Panc1 (cell line): ENCODE results near the gene MYH7B. TPM values are rescaled to one million over a fixed set of nuclear protein-coding genes. Genes with fewer than 3 reads are reported as not detected.

Source experiments
- ATAC-seq: fragments of 200-7000 bp; cut with Tn5 transposase; 2 replicates; pipeline ENCODE4 v1.9.1; 2020; ENCODE audit warnings: mild to moderate bottlenecking, moderate library complexity
- BruUV-seq: library from RNA; stranded (reverse); fragments of 400-500 nt; replicated peaks from 2 replicates; lab custom pipeline; 2021; lab: Mats Ljungman, UMichigan
- CTCF ChIA-PET: fragments of 300-600 bp; sonication (Branson Sonifier 250); formaldehyde crosslinking; loops from one replicate; lab custom pipeline; 2022; ENCODE audit warnings: antibody characterized with exemption; lab: Charles Lee
- POLR2A ChIA-PET: fragments of 300-600 bp; sonication (Branson Sonifier 250); formaldehyde crosslinking; loops from one replicate; lab custom pipeline; 2022; ENCODE audit warnings: antibody characterized with exemption; lab: Charles Lee
- DNase-seq: peaks from one replicate; pipeline ENCODE4 v3.0.0-alpha.2; 2010; ENCODE audit warnings: low read depth, low spot score
- H3K27ac ChIP-seq: 2 replicates; pipeline ENCODE4 v1.5.1; 2011; ENCODE audit warnings: mild to moderate bottlenecking, low read length, inconsistent platforms
- H3K27me3 ChIP-seq: fragments of 200-500 bp; sonication (Bioruptor generic); 2 replicates; pipeline ENCODE4 v1.6.0; 2014; ENCODE audit warnings: low read length, inconsistent platforms; ENCODE audit not compliant: control insufficient read depth, insufficient read depth
- H3K36me3 ChIP-seq: fragments of 200-500 bp; sonication (Bioruptor generic); 2 replicates; pipeline ENCODE4 v1.5.1; 2014; ENCODE audit warnings: inconsistent platforms, mild to moderate bottlenecking, low read length, moderate library complexity; ENCODE audit not compliant: control insufficient read depth, insufficient read depth
- H3K4me1 ChIP-seq: 2 replicates; pipeline ENCODE4 v1.5.1; 2011; ENCODE audit warnings: inconsistent platforms, mild to moderate bottlenecking, low read length, moderate library complexity; ENCODE audit not compliant: control insufficient read depth, insufficient read depth
- H3K4me3 ChIP-seq, 2 experiments: 2 replicates each; pipeline ENCODE4 v1.5.1; 2011 to 2012; ENCODE audit warnings: low read depth in 2 of 2, low read length in 2 of 2, mild to moderate bottlenecking in 2 of 2, inconsistent platforms in 1 of 2, moderate library complexity in 1 of 2
- H3K9me3 ChIP-seq: fragments of 200-500 bp; sonication (Bioruptor generic); 2 replicates; pipeline ENCODE4 v1.5.1; 2014; ENCODE audit warnings: low read depth, mild to moderate bottlenecking, inconsistent platforms, low read length, moderate library complexity; ENCODE audit not compliant: control insufficient read depth, insufficient read depth
- POLR2AphosphoS5 ChIP-seq: IDR thresholded peaks from 2 replicates; pipeline ENCODE4 v1.6.1; 2012; ENCODE audit warnings: mild to moderate bottlenecking, low read depth, low read length, moderate library complexity
- SIN3A ChIP-seq: IDR thresholded peaks from 2 replicates; pipeline ENCODE4 v1.6.1; 2012; ENCODE audit warnings: low read depth, mild to moderate bottlenecking, low read length, moderate library complexity, borderline replicate concordance; ENCODE audit not compliant: insufficient read depth
- TCF7L2 ChIP-seq: IDR thresholded peaks from 2 replicates; pipeline ENCODE4 v1.6.1; 2011; ENCODE audit warnings: mild to moderate bottlenecking, low read depth, low read length, inconsistent platforms
- in situ Hi-C: cut with HindIII; loops from 2 replicates; pipeline ENCODE4 v1.10.0; 2016; ENCODE audit warnings: low sequenced_read_pairs, low pct_unique_long_range_greater_than_20kb
- intact Hi-C: fragments of 100-400 bp; cut with micrococcal nuclease; formaldehyde crosslinking; loops from one replicate; pipeline ENCODE4 v1.10.0; 2022; ENCODE audit not compliant: unreplicated experiment
- total RNA-seq: library from RNA; stranded (reverse); gene quantifications from one replicate; pipeline ENCODE4 v1.2.1, GENCODE V29; 2021; ENCODE audit not compliant: unreplicated experiment
- TF ChIP-seq, protein P1 (sequence below), 2 experiments: IDR thresholded peaks; 2 replicates each; pipeline ENCODE4 v1.6.1; 2011 to 2012; ENCODE audit warnings: low read depth in 2 of 2, control low read depth in 1 of 2, low read length in 1 of 2, mild to moderate bottlenecking in 1 of 2, moderate library complexity in 1 of 2; ENCODE audit not compliant: insufficient read depth in 1 of 2
- TF ChIP-seq, protein P2 (sequence below): fragments of 450-650 bp; IDR thresholded peaks from 2 replicates; pipeline ENCODE4 v1.5.1; 2017; ENCODE audit warnings: mild to moderate bottlenecking

Gene MYH7B
- total RNA-seq, 1 experiment from 2014 or later: 0.59 TPM

DNA sequence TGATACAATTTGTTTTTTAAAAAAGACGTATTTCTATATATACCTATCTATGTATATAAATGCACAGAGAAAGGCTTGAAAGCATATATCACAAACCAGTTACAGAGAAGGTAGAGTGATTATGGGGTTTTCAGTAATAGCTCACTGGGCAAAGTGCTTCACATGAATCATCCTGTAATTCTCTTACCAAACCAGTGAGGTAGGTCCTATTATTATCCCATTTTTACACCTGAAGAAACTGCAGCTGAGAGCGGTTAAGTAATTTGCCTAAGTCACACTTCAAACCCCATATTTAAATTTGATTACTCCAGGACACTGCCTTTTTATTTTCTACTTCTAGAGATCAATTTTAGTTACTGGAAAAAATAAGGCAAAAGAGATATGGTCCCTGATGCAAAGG is 4.4 kb upstream of the MYH7B start:
- Histone ChIP-seq H3K27ac (no peak overlapping the region), H3K9me3 (no peaks in the 10 kb centered on the region), H3K27me3 (no peaks in the 10 kb centered on the region), H3K4me3 (no peak overlapping the region), H3K4me1 (peaks cover 8% of the 10 kb centered on the region), H3K36me3 (peaks cover 6% of the 10 kb centered on the region; the same call in 1 of the 2 replicates)
- DNase-seq: no peak
- TF ChIP-seq SIN3A (no peak), TCF7L2 (no peak), POLR2AphosphoS5 (no peak)
- TF ChIP-seq, protein P1, sequence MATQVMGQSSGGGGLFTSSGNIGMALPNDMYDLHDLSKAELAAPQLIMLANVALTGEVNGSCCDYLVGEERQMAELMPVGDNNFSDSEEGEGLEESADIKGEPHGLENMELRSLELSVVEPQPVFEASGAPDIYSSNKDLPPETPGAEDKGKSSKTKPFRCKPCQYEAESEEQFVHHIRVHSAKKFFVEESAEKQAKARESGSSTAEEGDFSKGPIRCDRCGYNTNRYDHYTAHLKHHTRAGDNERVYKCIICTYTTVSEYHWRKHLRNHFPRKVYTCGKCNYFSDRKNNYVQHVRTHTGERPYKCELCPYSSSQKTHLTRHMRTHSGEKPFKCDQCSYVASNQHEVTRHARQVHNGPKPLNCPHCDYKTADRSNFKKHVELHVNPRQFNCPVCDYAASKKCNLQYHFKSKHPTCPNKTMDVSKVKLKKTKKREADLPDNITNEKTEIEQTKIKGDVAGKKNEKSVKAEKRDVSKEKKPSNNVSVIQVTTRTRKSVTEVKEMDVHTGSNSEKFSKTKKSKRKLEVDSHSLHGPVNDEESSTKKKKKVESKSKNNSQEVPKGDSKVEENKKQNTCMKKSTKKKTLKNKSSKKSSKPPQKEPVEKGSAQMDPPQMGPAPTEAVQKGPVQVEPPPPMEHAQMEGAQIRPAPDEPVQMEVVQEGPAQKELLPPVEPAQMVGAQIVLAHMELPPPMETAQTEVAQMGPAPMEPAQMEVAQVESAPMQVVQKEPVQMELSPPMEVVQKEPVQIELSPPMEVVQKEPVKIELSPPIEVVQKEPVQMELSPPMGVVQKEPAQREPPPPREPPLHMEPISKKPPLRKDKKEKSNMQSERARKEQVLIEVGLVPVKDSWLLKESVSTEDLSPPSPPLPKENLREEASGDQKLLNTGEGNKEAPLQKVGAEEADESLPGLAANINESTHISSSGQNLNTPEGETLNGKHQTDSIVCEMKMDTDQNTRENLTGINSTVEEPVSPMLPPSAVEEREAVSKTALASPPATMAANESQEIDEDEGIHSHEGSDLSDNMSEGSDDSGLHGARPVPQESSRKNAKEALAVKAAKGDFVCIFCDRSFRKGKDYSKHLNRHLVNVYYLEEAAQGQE (IDR thresholded peaks at IDR 0.05; ENCODE audit: insufficient read depth in 1 of 2, low read depth in 2 of 2, low read length in 1 of 2): no peak
- TF ChIP-seq, protein P2, sequence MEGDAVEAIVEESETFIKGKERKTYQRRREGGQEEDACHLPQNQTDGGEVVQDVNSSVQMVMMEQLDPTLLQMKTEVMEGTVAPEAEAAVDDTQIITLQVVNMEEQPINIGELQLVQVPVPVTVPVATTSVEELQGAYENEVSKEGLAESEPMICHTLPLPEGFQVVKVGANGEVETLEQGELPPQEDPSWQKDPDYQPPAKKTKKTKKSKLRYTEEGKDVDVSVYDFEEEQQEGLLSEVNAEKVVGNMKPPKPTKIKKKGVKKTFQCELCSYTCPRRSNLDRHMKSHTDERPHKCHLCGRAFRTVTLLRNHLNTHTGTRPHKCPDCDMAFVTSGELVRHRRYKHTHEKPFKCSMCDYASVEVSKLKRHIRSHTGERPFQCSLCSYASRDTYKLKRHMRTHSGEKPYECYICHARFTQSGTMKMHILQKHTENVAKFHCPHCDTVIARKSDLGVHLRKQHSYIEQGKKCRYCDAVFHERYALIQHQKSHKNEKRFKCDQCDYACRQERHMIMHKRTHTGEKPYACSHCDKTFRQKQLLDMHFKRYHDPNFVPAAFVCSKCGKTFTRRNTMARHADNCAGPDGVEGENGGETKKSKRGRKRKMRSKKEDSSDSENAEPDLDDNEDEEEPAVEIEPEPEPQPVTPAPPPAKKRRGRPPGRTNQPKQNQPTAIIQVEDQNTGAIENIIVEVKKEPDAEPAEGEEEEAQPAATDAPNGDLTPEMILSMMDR: no peak
- intact Hi-C loops: no loop called here
- BruUV-seq: no TSS peak
- in situ Hi-C loops: no loop called here
- POLR2A ChIA-PET: no interaction called here
- CTCF ChIA-PET: no interaction called here
- no peak for ATAC-seq

DNA sequence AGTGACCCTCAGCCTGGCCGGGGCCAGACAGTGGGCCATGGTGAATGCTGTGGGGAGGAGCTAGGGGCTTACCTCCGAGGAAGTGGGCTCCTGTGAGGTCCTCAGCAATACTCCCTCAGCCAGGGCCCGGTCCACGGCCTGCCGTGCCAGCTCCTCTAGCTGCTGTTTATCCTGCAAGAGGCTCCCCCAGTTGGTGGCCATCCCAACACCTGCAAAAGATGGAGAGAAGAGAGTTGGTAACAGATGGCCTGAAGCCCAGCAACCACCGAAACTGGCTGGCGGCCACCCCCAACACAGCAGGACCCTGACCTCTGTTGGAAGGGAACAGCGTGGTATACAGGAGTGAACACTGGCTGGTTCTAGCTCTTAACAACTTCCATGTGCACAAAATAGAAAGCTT is 4.0 kb upstream of the MYH7B start:
- Histone ChIP-seq H3K27me3 (no peaks in the 10 kb centered on the region), H3K9me3 (no peaks in the 10 kb centered on the region), H3K27ac (no peak overlapping the region), H3K4me1 (peaks cover 11% of the 10 kb centered on the region), H3K36me3 (peaks cover 6% of the 10 kb centered on the region; the same call in 1 of the 2 replicates), H3K4me3 (no peak overlapping the region)
- DNase-seq (no peak), ATAC-seq (no peak)
- in situ Hi-C loops (no loop called here), intact Hi-C loops (no loop called here)
- ChIA-PET CTCF (no interaction called here), POLR2A (no interaction called here)
- BruUV-seq: no TSS peak
- TF ChIP-seq, protein P2: no peak
- TF ChIP-seq SIN3A: no peak
- no peak for TF ChIP-seq TCF7L2
- no peak for TF ChIP-seq POLR2AphosphoS5
- TF ChIP-seq, protein P1 (IDR thresholded peaks at IDR 0.05; ENCODE audit: insufficient read depth in 1 of 2, low read depth in 2 of 2, low read length in 1 of 2): no peak
